Tibial nerve (tissue), 4 donors: ENCODE measurements around the gene SH3YL1. TPM values are rescaled to one million over a fixed set of nuclear protein-coding genes. Genes with fewer than 3 reads are reported as not detected.

Source experiments
- DNase-seq, 2 donors: peaks; one replicate each; pipeline ENCODE4 v3.0.0-alpha.2; 2019; ENCODE audit warnings: low spot score in 2 of 2
- H3K27ac ChIP-seq, 4 donors: fragments of 200-600 bp; sonication (generic) in 3 of 4; one replicate each; pipeline ENCODE4 v1.5.1; 2017 to 2019; ENCODE audit warnings: mild to moderate bottlenecking in 1 of 4
- H3K27me3 ChIP-seq, 2 donors: fragments of 200-600 bp; sonication (generic) in 1 of 2; one replicate each; pipeline versions ENCODE4 v1.5.1 to v1.6.0; 2017 to 2019
- H3K36me3 ChIP-seq, 3 donors: fragments of 200-600 bp; sonication (generic); one replicate each; pipeline ENCODE4 v1.5.1; 2018 to 2019
- H3K4me1 ChIP-seq, 4 donors: fragments of 200-600 bp; sonication (generic) in 3 of 4; one replicate each; pipeline ENCODE4 v1.5.1; 2017 to 2019
- H3K4me3 ChIP-seq, 4 donors: fragments of 200-600 bp; sonication (generic) in 3 of 4; one replicate each; pipeline ENCODE4 v1.5.1; 2017 to 2019; ENCODE audit warnings: mild to moderate bottlenecking in 1 of 4, moderate library complexity in 1 of 4
- H3K9me3 ChIP-seq, 4 donors: fragments of 200-600 bp; sonication (generic) in 3 of 4; one replicate each; pipeline ENCODE4 v1.5.1; 2017 to 2019
- EP300 ChIP-seq, 2 donors: sonication (generic); formaldehyde crosslinking; IDR thresholded peaks; one replicate each; pipeline ENCODE4 v1.6.1; 2017; ENCODE audit warnings: antibody characterized with exemption in 2 of 2, mild to moderate bottlenecking in 1 of 2
- POLR2A ChIP-seq, 2 donors: fragments of 450-650 bp; IDR thresholded peaks; one replicate each; pipeline ENCODE4 v1.6.1; 2017; ENCODE audit warnings: antibody characterized with exemption in 2 of 2, mild to moderate bottlenecking in 2 of 2, moderate library complexity in 2 of 2
- WGBS, 2 donors: methylation state at CpG; one replicate each; pipeline ENCODE4 v1.1.5; 2018; 5-methylcytosine and 5-hydroxymethylcytosine counted together
- total RNA-seq, 4 donors: library from RNA; depleted of rRNA; stranded (reverse); fragments of >200 nt; gene quantifications; one replicate each; pipeline ENCODE4 v1.1.0, GENCODE V29; 2016
- TF ChIP-seq, protein P1 (sequence below), 5 experiments: fragments of 200-600 bp in 3 of 5; fragments of 450-650 bp in 2 of 5; sonication (generic) in 3 of 5; IDR thresholded peaks; one replicate each; pipeline ENCODE4 v1.5.1; 2016 to 2019; ENCODE audit warnings: antibody characterized with exemption in 5 of 5, mild to moderate bottlenecking in 3 of 5, moderate library complexity in 2 of 5

The SH3YL1 gene
- total RNA-seq, 4 donors from 2014 or later = 22.2 to 36.0 (median 30.0) TPM

GRCh38 chr2:234421-234820 lies 29.4 kb downstream of the SH3YL1 start:
- 82 to 89% methylated on average over 4 of the region's 4 CpGs for WGBS, 2 donors
- H3K4me1 ChIP-seq = no peaks in the 10 kb centered on the region
- no peak overlapping the region for H3K4me3 ChIP-seq
- no peak for DNase-seq
- TF ChIP-seq POLR2A (IDR thresholded peaks at IDR 0.05) (no peak), EP300 (IDR thresholded peaks at IDR 0.05) (no peak)
- TF ChIP-seq, protein P1, sequence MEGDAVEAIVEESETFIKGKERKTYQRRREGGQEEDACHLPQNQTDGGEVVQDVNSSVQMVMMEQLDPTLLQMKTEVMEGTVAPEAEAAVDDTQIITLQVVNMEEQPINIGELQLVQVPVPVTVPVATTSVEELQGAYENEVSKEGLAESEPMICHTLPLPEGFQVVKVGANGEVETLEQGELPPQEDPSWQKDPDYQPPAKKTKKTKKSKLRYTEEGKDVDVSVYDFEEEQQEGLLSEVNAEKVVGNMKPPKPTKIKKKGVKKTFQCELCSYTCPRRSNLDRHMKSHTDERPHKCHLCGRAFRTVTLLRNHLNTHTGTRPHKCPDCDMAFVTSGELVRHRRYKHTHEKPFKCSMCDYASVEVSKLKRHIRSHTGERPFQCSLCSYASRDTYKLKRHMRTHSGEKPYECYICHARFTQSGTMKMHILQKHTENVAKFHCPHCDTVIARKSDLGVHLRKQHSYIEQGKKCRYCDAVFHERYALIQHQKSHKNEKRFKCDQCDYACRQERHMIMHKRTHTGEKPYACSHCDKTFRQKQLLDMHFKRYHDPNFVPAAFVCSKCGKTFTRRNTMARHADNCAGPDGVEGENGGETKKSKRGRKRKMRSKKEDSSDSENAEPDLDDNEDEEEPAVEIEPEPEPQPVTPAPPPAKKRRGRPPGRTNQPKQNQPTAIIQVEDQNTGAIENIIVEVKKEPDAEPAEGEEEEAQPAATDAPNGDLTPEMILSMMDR (IDR thresholded peaks at IDR 0.05) = no peak
- peaks cover 0 to 23% (median 0%) of the 10 kb centered on the region in 3 donors for H3K36me3 ChIP-seq
- H3K9me3 ChIP-seq = no peaks in the 10 kb centered on the region
- no peaks in the 10 kb centered on the region for H3K27me3 ChIP-seq
- H3K27ac ChIP-seq = no peak overlapping the region

- H3K4me1 ChIP-seq = no peaks in the 10 kb centered on the region
- H3K27ac ChIP-seq = no peak overlapping the region
- TF ChIP-seq EP300 (IDR thresholded peaks at IDR 0.05) (no peak), POLR2A (IDR thresholded peaks at IDR 0.05) (no peak)
- TF ChIP-seq, protein P1 (IDR thresholded peaks at IDR 0.05) = no peak
- H3K27me3 ChIP-seq = no peaks in the 10 kb centered on the region
- H3K36me3 ChIP-seq = peaks cover 0 to 34% (median 0%) of the 10 kb centered on the region in 3 donors
- H3K4me3 ChIP-seq = no peak overlapping the region
- H3K9me3 ChIP-seq = no peaks in the 10 kb centered on the region
- 80 to 87% methylated on average over 7 of the region's 7 CpGs for WGBS, 2 donors
- no peak for DNase-seq
Observed at GRCh38 chr2:233030-233429, 30.8 kb downstream of the SH3YL1 start.

DNA sequence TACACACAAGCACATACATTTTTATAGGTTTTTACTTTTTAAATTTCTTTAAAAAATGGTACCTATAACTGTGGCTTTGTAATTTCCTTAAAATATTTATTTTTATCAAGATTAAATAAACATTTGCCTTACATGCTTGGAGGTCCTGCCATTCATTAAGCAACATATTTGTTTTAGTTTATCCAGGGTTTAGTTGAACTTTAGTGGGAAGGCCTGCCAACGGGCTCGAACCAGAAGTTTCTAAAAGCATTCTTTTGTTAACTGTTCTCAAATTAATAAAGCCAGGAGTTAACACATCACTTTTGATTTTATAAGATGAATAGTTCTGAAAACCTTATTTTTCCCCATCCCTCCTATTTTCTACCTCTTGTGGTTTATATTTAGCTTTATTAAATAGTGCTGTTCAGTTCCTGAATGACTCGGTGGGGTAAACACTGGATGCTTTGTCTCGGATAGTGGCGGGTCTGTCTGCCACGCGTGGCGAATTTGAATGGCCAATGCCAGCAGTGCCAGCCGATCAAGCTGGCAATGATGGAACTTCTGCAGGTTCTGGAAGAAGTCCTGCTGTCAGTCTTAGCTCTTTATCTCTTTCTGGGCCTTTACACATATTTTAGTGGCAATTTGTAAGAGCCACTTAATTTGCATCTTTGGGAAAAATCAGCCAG lies 32.2 kb downstream of the SH3YL1 start:
- H3K27me3 ChIP-seq = no peaks in the 10 kb centered on the region
- no peak for DNase-seq
- no peaks in the 10 kb centered on the region for H3K9me3 ChIP-seq
- H3K4me3 ChIP-seq = no peak overlapping the region
- H3K27ac ChIP-seq = no peak overlapping the region
- 47 to 54% methylated on average over 9 of the region's 9 CpGs for WGBS, 2 donors
- peaks cover 0 to 48% (median 0%) of the 10 kb centered on the region in 3 donors for H3K36me3 ChIP-seq
- no peak for TF ChIP-seq POLR2A (IDR thresholded peaks at IDR 0.05)
- TF ChIP-seq, protein P1 (IDR thresholded peaks at IDR 0.05) = no peak
- TF ChIP-seq EP300 (IDR thresholded peaks at IDR 0.05) = no peak
- H3K4me1 ChIP-seq = no peaks in the 10 kb centered on the region

GRCh38 chr2:228518-229278 lies 35.1 kb downstream of the SH3YL1 start:
- Histone ChIP-seq H3K9me3 (no peaks in the 10 kb centered on the region), H3K4me1 (no peaks in the 10 kb centered on the region), H3K4me3 (no peak overlapping the region), H3K36me3 (peaks cover 0 to 72% (median 3%) of the 10 kb centered on the region in 3 donors), H3K27ac (no peak overlapping the region), H3K27me3 (no peaks in the 10 kb centered on the region)
- 92 to 93% methylated on average over 8 of the region's 8 CpGs for WGBS, 2 donors
- TF ChIP-seq EP300 (IDR thresholded peaks at IDR 0.05) (no peak), POLR2A (IDR thresholded peaks at IDR 0.05) (no peak)
- TF ChIP-seq, protein P1 (IDR thresholded peaks at IDR 0.05) = no peak
- DNase-seq = no peak

- 88 to 93% methylated on average over 9 of the region's 9 CpGs for WGBS, 2 donors
- Histone ChIP-seq H3K9me3 (no peaks in the 10 kb centered on the region), H3K4me3 (no peak overlapping the region), H3K36me3 (peaks cover 0 to 76% (median 3%) of the 10 kb centered on the region in 3 donors), H3K27me3 (no peaks in the 10 kb centered on the region), H3K27ac (no peak overlapping the region), H3K4me1 (no peaks in the 10 kb centered on the region)
- TF ChIP-seq, protein P1 (IDR thresholded peaks at IDR 0.05) = no peak
- TF ChIP-seq POLR2A (IDR thresholded peaks at IDR 0.05) (no peak), EP300 (IDR thresholded peaks at IDR 0.05) (no peak)
- no peak for DNase-seq
Observed at GRCh38 chr2:228115-228514, 35.7 kb downstream of the SH3YL1 start.
